Dedifferentiated amniotic fluid mesenchymal stem cell (primary cell): ENCODE data around the gene TMC5.
"Not testable (repeated sequence)": the region's sequence is repeated elsewhere in the genome, so short reads cannot be mapped to it uniquely, and the experiment has no call there.

Experiments
- DNase-seq: peaks from one replicate; pipeline ENCODE4 v3.0.0-alpha.2; 2016; ENCODE audit errors: extremely low spot score

TMC5 gene, protein sequence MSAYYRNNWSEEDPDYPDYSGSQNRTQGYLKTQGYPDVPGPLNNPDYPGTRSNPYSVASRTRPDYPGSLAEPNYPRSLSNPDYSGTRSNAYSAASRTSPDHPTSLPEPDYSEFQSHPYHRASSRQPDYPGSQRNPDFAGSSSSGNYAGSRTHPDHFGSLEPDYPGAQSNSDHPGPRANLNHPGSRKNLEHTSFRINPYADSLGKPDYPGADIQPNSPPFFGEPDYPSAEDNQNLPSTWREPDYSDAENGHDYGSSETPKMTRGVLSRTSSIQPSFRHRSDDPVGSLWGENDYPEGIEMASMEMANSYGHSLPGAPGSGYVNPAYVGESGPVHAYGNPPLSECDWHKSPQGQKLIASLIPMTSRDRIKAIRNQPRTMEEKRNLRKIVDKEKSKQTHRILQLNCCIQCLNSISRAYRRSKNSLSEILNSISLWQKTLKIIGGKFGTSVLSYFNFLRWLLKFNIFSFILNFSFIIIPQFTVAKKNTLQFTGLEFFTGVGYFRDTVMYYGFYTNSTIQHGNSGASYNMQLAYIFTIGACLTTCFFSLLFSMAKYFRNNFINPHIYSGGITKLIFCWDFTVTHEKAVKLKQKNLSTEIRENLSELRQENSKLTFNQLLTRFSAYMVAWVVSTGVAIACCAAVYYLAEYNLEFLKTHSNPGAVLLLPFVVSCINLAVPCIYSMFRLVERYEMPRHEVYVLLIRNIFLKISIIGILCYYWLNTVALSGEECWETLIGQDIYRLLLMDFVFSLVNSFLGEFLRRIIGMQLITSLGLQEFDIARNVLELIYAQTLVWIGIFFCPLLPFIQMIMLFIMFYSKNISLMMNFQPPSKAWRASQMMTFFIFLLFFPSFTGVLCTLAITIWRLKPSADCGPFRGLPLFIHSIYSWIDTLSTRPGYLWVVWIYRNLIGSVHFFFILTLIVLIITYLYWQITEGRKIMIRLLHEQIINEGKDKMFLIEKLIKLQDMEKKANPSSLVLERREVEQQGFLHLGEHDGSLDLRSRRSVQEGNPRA

DNA sequence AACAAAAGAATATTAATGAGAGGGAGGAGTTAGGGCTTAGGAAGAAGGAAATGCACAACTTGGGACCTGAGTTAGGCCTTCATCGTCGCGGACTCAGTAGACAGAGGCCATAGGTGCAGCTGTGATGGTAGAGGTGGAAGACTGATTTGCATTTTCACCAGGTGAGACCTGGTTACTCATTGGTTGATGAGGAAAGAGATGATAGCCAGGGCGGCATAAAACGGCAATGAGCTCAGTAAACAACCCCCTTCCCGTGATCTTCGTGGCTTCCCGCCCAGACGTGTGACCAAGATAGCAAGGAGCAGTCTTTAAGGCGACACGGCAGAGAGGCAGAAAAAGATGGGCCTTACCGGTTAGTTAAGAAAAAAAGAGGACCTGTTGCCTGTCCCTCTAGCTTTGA is at the start of gene TMC5:
TMC5 (plus strand) TSS at position 244 of the 400 bp plus-strand sequence. CDS start 22,156 bp downstream, outside the sequence.
- DNase-seq = no peak

DNA sequence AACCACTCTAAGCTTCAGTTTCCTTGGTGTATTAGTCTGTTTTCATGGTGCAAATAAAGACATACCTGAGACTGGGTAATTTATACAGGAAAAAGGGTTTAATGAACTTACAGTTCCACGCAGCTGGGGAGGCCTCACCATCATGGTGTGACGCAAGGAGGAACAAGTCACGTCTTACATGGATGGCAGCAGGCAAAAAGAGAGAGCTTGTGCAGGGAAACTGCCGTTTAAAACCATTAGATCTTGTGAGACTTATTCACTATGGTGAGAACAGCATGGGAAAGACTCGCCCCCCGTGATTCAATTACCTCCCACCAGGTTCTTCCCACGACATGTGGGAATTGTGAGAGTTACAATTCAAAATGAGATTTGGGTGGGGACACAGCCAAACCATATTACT is 45.1 kb upstream of the TMC5 start:
- not testable (repeated sequence) for DNase-seq

DNA sequence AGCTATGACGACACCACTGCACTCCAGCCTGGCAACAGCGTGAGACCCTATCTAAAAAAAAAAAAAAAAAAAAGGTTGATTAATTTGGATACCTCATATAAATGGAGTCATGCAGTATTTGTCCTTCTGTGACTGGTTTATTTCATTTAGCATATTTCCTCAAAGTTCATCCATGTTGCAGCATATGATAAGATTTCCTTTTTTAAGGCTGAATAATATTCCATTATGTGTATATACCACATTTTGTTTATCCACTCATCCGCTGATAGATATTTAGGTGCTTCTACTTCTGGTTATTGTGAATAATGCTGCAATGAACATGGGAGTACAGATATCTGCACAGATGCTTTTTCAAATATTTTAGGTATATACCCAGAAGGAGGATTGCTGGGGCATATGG is 43.3 kb upstream of the TMC5 start:
- DNase-seq = no peak

DNA sequence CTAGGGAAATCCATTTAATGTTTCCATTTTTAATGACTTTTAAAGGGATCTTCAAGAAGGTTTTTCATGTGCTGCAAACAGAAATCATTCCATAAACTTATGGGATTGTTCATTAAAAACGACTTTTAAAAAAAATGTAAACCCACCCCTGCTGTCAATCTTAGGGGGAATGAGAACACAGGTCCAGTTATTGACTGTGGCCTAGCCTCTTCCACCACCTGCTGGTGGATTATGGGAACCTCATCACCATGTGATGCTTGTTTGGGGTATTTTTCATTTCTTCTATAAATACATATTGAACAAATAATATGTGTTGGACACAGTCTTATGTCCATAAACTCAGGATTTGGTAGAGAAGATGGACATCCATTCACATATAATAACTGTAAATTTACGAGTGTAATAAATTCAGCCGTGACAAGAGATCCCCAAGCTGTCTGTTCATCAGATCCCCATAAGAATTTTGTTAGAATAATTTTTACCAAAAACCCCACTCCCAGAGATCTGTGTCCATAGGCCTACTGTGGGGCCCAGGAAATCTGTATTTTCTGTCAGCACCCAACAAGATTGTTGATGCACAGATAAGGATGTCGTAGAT is 42.0 kb upstream of the TMC5 start:
- peak; percentile 45 for DNase-seq

DNA sequence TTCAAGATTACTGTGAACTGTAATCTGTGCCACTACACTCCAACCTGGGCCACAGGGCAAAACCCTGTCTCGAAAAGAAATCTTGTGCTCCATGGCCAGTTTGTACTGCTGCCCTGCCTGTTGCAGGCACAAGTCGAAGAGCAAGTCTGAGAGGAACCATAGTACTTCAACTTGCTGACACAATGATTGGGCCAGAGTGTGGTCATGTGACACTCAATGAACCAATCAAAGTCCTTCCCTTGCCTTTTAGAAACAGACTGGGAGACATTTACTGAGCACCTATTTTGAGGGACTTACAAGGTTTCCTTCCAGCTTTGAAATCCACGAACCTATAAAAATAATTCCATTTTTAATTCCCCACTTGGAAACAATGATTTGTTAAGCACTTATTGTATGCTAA is 39.8 kb upstream of the TMC5 start:
- DNase-seq = no peak

DNA sequence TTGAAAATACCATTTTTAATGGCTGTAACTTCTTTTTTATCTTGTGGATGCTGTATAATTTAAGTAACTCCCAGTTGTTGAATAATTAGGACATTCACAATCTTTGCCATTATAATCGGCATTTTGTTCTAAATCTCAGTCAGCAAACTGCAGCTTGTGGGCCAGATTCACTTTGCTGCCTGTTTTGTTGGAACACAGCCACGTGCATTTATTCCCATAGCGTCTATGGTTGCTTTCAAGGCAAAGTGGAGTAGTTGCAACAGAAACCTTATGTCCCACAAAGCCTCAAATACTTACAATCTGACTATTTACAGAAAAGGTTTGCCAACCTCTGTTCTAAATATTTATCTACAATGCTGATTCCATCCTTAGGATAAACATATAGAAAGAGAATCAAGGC is 39.2 kb upstream of the TMC5 start:
- DNase-seq = no peak

DNA sequence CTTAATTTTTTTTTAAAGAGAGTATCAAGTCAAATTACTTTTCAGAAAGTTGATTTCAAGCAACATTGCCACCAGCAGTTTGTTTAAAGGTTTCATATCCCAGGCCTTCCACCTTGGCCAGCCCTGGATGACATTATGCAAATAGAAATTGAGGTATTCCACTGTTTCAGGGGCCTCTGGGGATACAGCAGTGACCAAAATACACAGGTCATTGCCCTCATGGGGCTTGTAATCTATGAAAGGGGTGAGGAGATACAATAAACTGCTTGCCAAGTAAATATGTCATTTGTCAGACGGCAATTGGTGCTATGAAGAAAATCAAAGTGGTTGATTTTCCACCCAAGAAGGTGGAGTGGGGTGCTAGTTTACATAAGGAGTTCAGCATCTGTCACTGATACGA is 37.8 kb upstream of the TMC5 start:
- no peak for DNase-seq

DNA sequence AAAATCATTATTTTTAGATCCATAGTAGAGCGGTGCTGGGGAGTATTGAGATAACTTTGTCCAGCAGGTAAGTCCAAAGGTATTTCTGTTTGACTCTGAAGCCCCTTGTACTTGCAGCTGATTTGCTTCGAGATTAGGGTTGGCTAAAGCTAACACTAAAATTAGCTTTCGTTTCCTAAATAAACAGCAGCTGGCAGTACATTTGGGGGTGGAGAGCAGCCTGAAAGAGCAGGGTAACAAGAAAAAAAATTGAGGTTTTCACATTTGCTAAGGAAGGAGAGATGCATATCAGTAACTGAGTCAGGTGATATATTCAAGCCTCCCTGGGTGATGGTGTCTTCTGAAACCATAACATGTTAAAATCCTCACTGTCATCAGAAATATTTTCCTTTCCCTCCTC is 37.4 kb upstream of the TMC5 start:
- no peak for DNase-seq

DNA sequence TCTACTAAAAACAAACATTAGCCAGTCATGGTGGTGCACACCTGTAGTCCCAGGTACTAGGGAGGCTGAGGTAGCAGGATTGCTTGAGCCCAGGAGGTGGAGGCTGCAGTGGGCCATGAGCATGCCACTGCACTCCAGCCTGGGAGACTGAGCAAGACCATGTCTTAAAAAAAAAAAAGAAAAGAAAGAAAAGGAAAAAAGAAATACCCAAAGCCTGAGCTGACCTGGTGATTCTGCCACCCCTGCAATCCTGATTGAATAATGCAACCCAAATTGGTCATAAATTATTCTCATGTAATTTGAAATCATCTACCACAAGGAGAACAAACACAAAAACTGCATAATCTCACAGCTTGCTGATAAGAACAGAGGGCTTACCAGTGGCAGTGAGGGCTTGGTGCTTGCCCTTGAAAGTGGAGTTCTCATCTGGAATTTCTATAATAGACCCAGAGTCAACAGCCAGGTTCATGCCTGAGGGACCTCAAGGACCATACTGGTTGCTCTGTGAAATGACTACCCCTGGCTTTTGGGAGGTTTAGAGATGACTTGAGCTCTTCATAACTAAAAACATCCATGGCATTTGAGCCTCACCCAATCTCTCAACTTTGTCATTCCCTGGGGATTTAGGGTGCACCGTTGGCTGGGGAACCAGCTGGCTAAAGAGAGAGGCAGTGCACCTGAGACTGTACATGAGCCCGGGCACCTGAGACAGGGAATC is 35.4 kb upstream of the TMC5 start:
- no peak for DNase-seq

DNA sequence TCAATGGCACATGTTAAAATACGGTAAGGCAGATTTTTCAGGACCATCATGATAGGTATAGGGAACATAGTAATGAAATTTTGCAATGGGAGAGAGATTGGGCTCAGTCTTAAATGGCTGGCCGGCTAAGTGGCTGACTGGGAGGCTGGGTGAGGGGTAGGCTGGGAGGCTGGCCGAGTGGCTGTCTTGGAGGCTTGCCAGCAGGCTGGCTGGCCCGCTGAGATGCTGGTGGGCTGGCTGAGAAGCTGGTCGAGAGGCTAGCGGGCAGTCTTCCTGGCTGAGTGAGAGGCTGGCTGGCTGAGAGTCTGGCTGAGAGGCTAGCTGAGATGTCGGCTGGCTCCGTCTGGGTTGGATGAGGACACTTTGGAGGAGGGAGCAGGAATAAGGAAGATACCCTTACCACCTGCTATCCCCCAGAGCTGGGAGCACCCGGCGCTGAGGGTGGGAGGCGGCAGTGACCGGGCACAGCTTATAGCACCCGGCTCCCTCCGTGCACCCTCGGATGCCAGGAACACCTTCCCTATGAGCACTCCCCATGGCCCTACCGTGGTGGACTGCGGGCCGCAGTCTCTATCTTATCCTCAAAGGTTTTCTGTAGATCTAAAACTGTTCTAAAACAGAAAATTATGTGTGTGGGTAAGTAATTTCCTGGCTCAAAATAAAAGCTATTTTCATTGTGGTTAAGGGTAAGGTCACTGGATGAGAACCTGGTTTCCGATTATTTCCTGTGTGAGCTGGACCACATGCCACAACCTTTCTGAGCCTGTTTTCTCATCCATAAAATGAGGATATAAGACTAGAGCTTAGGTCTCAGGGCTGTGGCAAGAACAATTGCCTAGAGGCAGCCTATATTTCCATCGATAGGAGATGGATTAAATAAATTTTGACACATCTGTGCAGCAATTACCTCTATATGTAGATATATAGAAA is 34.5 kb upstream of the TMC5 start:
- no peak for DNase-seq

DNA sequence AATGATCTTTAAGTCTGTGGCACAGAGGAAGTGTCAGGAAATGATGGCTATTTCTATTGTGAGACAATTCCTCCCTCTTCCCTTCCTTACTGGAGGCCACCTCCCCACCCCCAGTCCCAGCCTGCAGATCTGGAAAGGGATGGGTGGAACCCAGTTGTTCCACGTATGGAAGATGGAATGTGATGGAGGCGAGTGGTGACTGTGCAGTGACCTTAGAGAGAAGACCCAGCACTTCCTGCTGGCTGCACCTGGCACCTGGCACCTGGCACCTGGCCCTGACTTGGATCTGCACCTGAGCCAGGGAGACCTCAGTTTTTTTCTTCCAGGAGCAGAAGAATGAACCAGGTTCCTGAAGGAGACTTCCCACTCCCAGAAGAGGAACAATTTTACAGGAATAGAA is 33.0 kb upstream of the TMC5 start:
- DNase-seq = no peak

DNA sequence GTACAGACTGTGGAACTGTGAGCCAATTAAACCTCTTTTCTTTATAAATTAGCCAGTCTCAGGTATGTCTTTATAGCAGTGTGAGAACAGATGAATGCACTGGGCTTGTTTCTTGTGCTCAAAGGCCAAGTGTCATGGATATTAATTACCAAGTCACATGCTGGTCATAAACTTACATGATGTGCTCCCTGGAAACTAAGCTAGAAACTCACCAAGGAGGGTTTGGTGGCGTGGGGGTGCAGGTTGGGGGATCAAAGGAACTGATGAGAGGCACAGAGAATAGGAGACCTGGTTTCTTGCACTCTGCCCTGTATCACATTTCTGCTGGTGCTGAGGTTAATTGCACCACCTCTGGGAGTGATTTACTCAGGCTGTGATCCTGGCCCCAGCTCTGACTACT is 31.2 kb upstream of the TMC5 start:
- no peak for DNase-seq

DNA sequence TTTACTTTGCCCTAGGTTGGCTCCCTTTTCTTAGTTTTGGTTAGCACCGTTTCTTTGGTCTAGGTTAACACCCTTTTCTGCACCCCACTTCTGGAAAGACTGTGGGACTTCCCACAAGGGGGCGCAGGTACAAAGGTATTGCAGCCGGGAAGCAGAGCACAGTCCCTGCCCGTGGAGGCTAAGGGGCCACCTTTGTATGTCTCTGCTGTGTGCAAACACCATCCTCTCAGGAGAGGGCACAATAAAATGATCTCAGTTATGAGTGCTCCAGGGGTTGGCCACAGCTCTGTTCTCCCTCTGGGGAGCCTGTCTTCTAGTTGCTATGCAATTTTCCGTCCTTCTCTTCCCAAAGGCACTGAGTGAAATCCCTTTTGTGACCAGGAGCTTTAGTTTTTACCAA is 28.4 kb upstream of the TMC5 start:
- no peak for DNase-seq

DNA sequence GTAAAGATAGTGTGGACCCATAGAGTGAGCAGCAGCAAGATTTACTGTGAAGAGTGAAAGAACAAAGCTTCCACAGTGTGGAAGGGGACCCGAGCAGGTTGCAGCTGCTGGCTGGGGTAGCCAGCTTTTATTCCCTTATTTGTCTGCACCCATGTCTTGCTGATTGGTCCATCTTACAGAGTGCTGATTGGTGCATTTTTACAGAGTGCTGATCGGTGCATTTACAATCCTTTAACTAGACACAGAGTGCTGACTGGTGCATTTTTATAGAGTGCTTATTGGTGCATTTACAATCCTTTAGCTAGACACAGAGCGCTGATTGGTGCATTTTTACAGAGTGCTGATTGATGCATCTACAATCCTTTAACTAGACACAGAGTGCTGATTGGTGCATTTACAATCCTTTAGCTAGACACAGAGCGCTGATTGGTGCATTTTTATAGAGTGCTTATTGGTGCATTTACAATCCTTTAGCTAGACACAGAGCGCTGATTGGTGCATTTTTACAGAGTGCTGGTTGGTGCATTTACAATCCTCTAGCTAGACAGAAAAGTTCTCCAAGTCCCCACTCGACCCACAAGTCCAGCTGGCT is 26.4 kb upstream of the TMC5 start:
- DNase-seq = not testable (repeated sequence)

DNA sequence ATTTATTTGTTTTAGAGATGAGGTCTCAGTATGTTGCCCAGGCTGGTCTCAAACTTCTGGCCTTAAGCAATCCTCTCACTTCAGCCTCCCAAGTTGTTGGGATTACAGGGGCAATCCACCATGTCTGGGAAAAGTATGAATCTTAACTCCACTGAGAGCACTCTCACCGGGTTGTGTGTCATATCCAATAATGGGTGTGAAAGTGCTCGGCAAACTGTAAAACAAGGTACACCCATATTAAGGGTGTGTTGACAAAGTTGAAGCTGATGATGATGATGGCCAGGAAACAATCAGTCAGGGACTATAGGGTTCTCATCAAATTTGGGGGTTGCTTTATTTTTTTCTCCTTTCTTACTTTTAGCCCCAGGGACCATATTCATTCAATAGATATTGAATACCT is 25.3 kb upstream of the TMC5 start:
- DNase-seq = no peak

DNA sequence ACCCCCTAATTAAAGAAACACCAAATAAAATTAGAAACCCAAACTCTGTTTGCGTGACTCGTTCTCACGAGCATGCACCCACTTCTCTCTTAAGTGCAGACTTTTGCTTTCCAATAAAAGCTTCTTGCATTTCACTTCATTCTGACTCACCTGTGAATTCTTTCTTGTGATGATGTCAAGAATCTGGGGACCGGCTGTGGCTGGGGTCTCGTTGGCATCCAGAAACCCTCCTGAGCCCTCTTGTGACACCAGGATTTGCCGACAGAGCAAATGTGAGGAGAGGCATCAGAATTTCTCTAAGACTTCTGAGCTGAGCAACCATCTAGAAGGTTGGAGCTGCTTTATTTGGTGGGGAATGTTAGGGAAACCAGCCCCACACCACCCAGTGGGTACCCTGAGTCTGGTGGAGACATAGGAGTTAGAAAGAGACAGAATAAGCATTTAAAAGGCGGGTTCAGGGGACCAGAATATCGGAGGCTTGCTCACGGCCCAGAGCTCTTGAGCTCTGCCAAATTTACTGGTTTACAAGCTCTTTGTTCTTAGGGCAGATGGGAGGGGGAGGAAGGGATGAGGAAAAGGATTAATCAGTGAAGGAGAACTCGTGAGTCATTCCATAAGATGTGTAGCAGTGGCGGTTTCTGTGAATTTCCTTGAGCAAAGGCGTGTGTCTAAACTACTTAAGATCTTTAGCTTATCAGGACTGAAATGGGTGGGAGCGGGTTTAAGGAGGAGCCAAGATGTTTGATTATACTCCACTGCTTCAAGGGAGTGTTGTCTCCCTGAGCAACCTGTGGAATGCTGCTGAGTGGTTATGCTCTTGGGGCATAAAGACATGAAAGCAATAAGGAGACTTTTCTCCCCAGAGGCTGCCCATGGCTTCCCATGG is 24.2 kb upstream of the TMC5 start:
- no peak for DNase-seq

DNA sequence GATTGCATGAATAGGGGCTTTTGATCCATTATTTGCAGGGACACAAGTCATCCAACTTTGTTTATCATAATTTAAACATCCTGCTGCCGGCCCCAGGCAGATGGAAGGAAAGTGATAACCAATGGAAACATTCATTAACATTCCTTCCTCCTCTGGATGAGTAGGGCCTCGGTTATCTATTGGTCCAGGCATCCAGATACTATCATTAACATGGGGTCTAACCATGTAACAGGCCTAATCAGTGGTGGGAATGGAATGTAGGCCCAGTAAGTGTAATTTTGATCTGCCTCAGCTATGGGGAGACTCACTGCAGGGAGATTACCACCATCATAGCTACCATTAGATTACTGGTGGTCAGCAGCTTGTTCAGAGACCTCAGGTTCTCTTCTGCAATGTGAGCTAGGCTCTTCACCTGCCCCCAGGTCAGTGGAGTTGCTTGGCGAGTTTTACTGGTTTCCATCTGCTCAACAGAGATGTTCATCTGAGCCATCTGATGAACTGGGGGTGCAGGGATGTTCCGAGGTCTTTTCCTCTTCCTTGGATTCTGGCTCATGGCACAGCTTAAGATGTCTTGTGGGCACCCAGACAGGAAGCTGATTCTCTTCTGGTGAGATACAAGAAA is 21.9 kb upstream of the TMC5 start:
- not testable (repeated sequence) for DNase-seq

DNA sequence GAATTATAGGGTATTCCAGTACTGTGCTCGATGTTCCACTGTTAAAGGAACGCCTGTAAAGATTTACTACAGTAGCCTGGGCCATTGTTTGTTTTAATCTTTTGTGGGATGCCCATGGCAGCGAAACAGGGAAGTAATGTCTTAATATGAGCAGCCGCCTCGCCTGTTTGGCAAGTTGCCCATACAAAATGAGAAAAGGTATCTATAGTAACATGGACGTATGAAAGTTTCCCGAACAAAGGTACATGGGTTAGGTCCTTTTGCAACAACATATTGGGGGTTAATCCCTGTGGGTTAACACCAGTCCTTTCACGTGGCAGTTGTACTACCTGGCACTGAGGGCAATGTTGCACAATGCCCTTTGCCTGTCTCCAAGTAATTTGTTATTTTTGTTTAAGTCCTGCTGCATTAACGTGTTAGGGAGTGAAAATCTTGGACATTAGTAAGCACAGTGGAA is 21.1 kb upstream of the TMC5 start:
- no peak for DNase-seq

DNA sequence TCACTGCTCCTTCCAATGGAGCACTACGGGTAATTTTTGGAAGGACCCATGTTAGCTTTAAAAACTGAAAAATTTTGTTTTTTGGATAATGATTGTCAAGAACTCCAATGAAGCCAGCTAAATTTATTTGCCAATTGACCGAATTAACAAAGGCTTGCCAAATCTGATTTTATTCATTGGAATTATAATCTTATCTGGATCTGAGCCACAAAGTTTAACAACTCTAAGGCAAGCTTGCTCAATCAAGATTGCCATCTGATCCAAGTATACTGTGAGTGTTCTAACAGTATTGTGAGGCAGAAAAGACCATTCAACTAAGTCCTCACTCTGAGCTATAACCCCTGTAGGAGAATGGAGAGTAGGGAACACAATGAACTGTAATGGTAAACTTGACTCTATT is 20.3 kb upstream of the TMC5 start:
- not testable (repeated sequence) for DNase-seq
